Stomach (tissue), 4 donors: ENCODE measurements around the gene DMP1.

ENCODE experiments used
- POLR2A ChIP-seq, 4 donors: fragments of 450-650 bp; IDR thresholded peaks; one replicate each; pipeline ENCODE4 v1.6.1; 2016; ENCODE audit warnings: antibody characterized with exemption in 4 of 4, control low read depth in 2 of 4, mild to moderate bottlenecking in 1 of 4, moderate library complexity in 1 of 4
- POLR2AphosphoS5 ChIP-seq, 3 donors: sonication (generic); formaldehyde crosslinking; IDR thresholded peaks; one replicate each; pipeline ENCODE4 v1.6.1; 2016; ENCODE audit warnings: antibody characterized with exemption in 3 of 3

GRCh38 chr4:87624698-87625097, 25.4 kb upstream of the DMP1 start:
- TF ChIP-seq POLR2AphosphoS5 (IDR thresholded peaks at IDR 0.05), result no peak
- TF ChIP-seq POLR2A (IDR thresholded peaks at IDR 0.05), result no peak
